GM12801 (cell line): Measurements from ENCODE around the gene WNT3A.

Source experiments
- TF ChIP-seq, protein P1 (sequence below): IDR thresholded peaks from one replicate; pipeline ENCODE4 v1.5.1; 2011; ENCODE audit warnings: control low read depth; ENCODE audit not compliant: insufficient read length; ENCODE audit errors: extremely low read depth

The WNT3A gene

DNA sequence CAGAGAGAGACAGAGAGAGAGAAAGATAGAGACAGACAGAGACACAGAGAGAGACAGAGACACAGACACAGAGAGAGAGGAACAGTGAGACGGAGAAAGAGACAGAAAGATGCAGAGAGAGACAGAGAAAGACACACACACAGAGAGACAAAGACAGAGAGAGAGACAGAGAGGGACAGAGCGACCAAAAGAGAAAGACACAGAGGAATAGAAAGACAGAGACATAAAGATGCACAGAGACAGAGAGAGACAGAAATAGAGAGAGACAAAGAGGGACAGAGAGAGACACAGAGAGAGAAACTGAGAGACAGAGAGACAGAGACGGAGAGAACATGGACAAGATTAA is 16.5 kb downstream of the WNT3A start:
- TF ChIP-seq, protein P1, sequence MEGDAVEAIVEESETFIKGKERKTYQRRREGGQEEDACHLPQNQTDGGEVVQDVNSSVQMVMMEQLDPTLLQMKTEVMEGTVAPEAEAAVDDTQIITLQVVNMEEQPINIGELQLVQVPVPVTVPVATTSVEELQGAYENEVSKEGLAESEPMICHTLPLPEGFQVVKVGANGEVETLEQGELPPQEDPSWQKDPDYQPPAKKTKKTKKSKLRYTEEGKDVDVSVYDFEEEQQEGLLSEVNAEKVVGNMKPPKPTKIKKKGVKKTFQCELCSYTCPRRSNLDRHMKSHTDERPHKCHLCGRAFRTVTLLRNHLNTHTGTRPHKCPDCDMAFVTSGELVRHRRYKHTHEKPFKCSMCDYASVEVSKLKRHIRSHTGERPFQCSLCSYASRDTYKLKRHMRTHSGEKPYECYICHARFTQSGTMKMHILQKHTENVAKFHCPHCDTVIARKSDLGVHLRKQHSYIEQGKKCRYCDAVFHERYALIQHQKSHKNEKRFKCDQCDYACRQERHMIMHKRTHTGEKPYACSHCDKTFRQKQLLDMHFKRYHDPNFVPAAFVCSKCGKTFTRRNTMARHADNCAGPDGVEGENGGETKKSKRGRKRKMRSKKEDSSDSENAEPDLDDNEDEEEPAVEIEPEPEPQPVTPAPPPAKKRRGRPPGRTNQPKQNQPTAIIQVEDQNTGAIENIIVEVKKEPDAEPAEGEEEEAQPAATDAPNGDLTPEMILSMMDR, result no peak

- TF ChIP-seq, protein P1, result no peak
Measured at GRCh38 chr1:228029281-228029680, 22.5 kb downstream of the WNT3A start.

DNA sequence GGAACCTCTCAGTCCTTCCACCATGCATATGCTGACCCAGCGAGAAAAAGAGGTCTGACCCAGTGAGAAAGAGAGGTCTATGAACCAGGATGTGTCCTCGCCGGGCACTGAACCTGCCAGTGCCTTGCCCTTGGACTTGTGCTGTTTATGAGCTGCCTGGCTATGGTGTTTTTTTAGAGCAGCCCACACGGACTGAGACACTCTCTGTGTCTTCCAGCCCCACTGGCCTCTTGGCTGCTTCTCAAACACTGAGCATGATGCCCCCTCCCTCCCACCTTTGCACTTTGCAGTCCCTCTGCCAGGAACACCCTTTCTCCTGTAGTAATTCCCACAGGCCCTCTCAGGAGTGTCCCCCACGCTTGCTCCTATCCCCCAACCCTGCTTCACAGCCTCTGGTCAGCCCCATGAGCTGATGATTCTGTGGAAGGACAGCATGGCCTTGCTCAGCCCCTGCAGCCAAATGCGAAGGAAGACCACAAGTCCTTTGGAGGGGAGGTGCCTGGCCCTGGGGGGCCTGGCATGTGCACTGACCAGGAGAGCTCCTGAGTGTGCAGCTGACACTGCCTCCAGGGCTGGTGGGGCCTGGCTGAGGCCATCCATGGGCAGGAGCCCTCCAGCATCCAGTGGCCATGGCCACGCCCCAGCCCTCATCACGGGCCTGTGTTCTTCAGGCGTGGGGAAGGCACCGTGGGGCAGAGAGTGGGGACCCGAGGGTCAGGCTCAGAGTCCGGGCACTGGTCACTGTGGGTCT is 23.8 kb downstream of the WNT3A start:
- TF ChIP-seq, protein P1, result no peak

GRCh38 chr1:228031276-228031995 is 24.6 kb downstream of the WNT3A start:
- TF ChIP-seq, protein P1, result no peak

- TF ChIP-seq, protein P1, result no peak
Measured at GRCh38 chr1:228032041-228032440, 25.2 kb downstream of the WNT3A start.

DNA sequence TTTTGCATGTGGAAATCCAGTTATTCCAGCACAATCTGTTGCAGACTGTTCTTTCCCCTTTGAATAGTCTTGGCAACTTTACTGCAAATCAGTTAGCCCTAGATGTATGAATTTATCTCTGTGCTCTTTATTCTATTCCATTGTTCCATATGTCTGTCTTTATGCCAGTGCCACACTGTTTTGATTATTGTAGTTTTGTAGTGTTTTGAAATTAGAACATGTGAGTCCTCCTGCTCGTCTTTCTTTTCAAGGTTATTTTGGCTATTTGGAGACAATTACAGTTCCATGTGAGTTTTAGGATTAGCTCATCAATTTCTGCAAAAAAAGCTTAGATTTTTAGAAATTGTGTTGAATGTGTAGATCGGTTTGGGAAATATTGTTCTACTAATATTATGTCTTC is 26.6 kb downstream of the WNT3A start:
- TF ChIP-seq, protein P1, result no peak

- TF ChIP-seq, protein P1, result no peak
Measured at GRCh38 chr1:228034954-228035837, 28.4 kb downstream of the WNT3A start.
